GM12878 (cell line): ENCODE data around the gene MAX. TPM values are rescaled to one million over a fixed set of nuclear protein-coding genes. Genes with fewer than 3 reads are reported as not detected.

Experiments
- ATAC-seq: fragments of 200-7000 bp; cut with Tn5 transposase; 3 replicates; pipeline ENCODE4 v1.9.1; 2020; ENCODE audit warnings: mild to moderate bottlenecking, moderate library complexity
- Bru-seq: library from RNA; stranded (reverse); fragments of 400-500 nt; gene quantifications from one replicate; lab custom pipeline; 2021; lab: Mats Ljungman, UMichigan
- BruChase-seq, 2 experiments: library from RNA; stranded (reverse); fragments of 400-500 nt; gene quantifications; one replicate each; lab custom pipeline; 2021; lab: Mats Ljungman, UMichigan
- BruUV-seq: library from RNA; stranded (reverse); fragments of 400-500 nt; replicated peaks from 2 replicates; lab custom pipeline; 2021; lab: Mats Ljungman, UMichigan
- CTCF ChIA-PET: fragments of 300-600 bp; sonication (Branson Sonifier 250); formaldehyde crosslinking; extraction: SDS; loops from one replicate; lab custom pipeline; 2021; ENCODE audit warnings: inconsistent platforms; lab: Yijun Ruan, JAX
- POLR2A ChIA-PET: fragments of 350-600 bp; formaldehyde crosslinking; extraction: SDS; loops from one replicate; lab custom pipeline; 2021; ENCODE audit warnings: inconsistent platforms; lab: Charles Lee
- RAD21 ChIA-PET: fragments of 300-600 bp; sonication (Branson Sonifier 250); formaldehyde crosslinking; loops from one replicate; lab custom pipeline; 2023; ENCODE audit warnings: antibody characterized with exemption; ENCODE audit not compliant: unreplicated experiment; lab: Charles Lee
- SMC1A ChIA-PET: fragments of 300-600 bp; sonication (Branson Sonifier 250); formaldehyde crosslinking; loops from one replicate; lab custom pipeline; 2023; ENCODE audit not compliant: unreplicated experiment, uncharacterized antibody; lab: Charles Lee
- DNase-seq: peaks from one replicate; pipeline ENCODE4 v3.0.0-alpha.2; 2011; ENCODE audit warnings: low read depth, low spot score
- FAIRE-seq: peaks from 3 replicates; lab custom pipeline; 2011; peaks lifted over from hg19 to GRCh38; lab: Jason Lieb, UNC
- H2AFZ ChIP-seq: 2 replicates; pipeline ENCODE4 v1.6.0; 2011; ENCODE audit warnings: low read depth, low read length, control low read depth; ENCODE audit not compliant: control insufficient read depth
- H3K27ac ChIP-seq: 2 replicates; pipeline ENCODE4 v1.5.1; 2011; ENCODE audit warnings: control low read depth; ENCODE audit not compliant: control insufficient read depth, insufficient read depth
- H3K27me3 ChIP-seq, 2 experiments: replicated peaks in 1 of 2; 2 replicates each; pipeline versions ENCODE4 v1.6.0 to v1.6.1; 2011; ENCODE audit warnings: low read length in 1 of 2; ENCODE audit not compliant: control insufficient read depth in 2 of 2, insufficient read depth in 2 of 2
- H3K36me3 ChIP-seq, 2 experiments: 2 replicates each; pipeline ENCODE4 v1.5.1; 2011; ENCODE audit warnings: low read length in 1 of 2; ENCODE audit not compliant: control insufficient read depth in 2 of 2, insufficient read depth in 2 of 2
- H3K4me1 ChIP-seq: 2 replicates; pipeline ENCODE4 v1.6.1; 2011; ENCODE audit warnings: mild to moderate bottlenecking, low read length, moderate library complexity, mixed read lengths; ENCODE audit not compliant: control insufficient read depth, insufficient read depth
- H3K4me2 ChIP-seq: 2 replicates; pipeline ENCODE4 v1.6.0; 2011; ENCODE audit warnings: control low read depth; ENCODE audit not compliant: control insufficient read depth, insufficient read depth
- H3K4me3 ChIP-seq: fragments of 200-600 bp; sonication (generic); 2 replicates; pipeline ENCODE4 v1.5.1; 2016
- H3K79me2 ChIP-seq: 2 replicates; pipeline ENCODE4 v1.6.0; 2011; ENCODE audit warnings: low read length; ENCODE audit not compliant: control insufficient read depth, insufficient read depth
- H3K9ac ChIP-seq: 2 replicates; pipeline ENCODE4 v1.8.0; 2011; ENCODE audit warnings: low read length, control low read depth, mixed read lengths; ENCODE audit not compliant: control insufficient read depth, insufficient read depth
- H3K9me3 ChIP-seq: replicated peaks from 3 replicates; pipeline ENCODE4 v1.5.1; 2011; ENCODE audit warnings: mild to moderate bottlenecking, low read length; ENCODE audit not compliant: control insufficient read depth, insufficient read depth
- H4K20me1 ChIP-seq: 2 replicates; pipeline ENCODE4 v1.6.0; 2011; ENCODE audit not compliant: control insufficient read depth, insufficient read depth
- EGR1 ChIP-seq, 2 experiments: IDR thresholded peaks; 1 replicate in 1 of 2; 2 replicates in 1 of 2; pipeline ENCODE4 v1.6.1; 2011 to 2012; ENCODE audit warnings: low read depth in 2 of 2, low read length in 2 of 2, borderline replicate concordance in 1 of 2, mild to moderate bottlenecking in 1 of 2, moderate library complexity in 1 of 2
- MAX ChIP-seq: IDR thresholded peaks from 2 replicates; pipeline ENCODE4 v1.6.1; 2012; ENCODE audit warnings: low read depth, low read length, improper control_type of control experiment
- MEF2B ChIP-seq: fragments of 450-650 bp; IDR thresholded peaks from 2 replicates; pipeline ENCODE4 v1.6.1; 2018; ENCODE audit warnings: mild to moderate bottlenecking, moderate library complexity; ENCODE audit not compliant: partially characterized antibody, poor library complexity, severe bottlenecking
- TBL1XR1 ChIP-seq: IDR thresholded peaks from 2 replicates; pipeline ENCODE4 v1.6.1; 2012; ENCODE audit warnings: low read depth, low read length, improper control_type of control experiment
- WGBS: methylation state at CpG from one replicate; pipeline ENCODE4 v1.1.6; 2016; ENCODE audit warnings: low lambda C conversion rate; ENCODE audit not compliant: insufficient replicate concordance, insufficient coverage; ENCODE audit errors: missing lambda C conversion rate; 5-methylcytosine and 5-hydroxymethylcytosine counted together
- in situ Hi-C: fragments of 300-500 bp; cut with MboI; formaldehyde crosslinking; loops from 9 replicates; pipeline ENCODE4 v1.14.3; 2018; ENCODE audit warnings: mixed read lengths
- intact Hi-C: fragments of 100-400 bp; cut with micrococcal nuclease; formaldehyde crosslinking; loops from one replicate; pipeline ENCODE4 v1.14.2; 2022; ENCODE audit not compliant: unreplicated experiment
- long read RNA-seq, 2 experiments: library from polyadenylated mRNA; unstranded; transcript quantifications; one replicate each; pipeline ENCODE4 v2.0.0, GENCODE V29; 2019 to 2020
- polyA minus RNA-seq, 3 experiments: library from RNA; depleted of rRNA, polyadenylated mRNA; stranded (reverse); fragments of >200 nt; gene quantifications; 2 replicates each; pipeline ENCODE4 v1.2.3, GENCODE V29; 2011
- polyA plus RNA-seq, 11 experiments: library from polyadenylated mRNA; depleted of rRNA in 4 of 11; unstranded in 6 of 11; stranded (reverse) in 5 of 11; fragments of >200 nt; fragmentation: Nextera tagmentation in 4 of 11; fragmentation: Illumina TruSeq in 1 of 11; extraction: Ambion mirVana in 4 of 11; extraction: Trizol in 1 of 11; gene quantifications; 1 replicate in 1 of 11; 2 replicates in 10 of 11; pipeline versions ENCODE4 v1.2.1 to v1.2.3, GENCODE V29; 2011 to 2016; ENCODE audit warnings: inconsistent platforms in 2 of 11, missing spikeins in 2 of 11, low read depth in 1 of 11
- total RNA-seq, 4 experiments: library from RNA; depleted of rRNA in 3 of 4; stranded (reverse); fragments of >200 nt in 3 of 4; fragmentation: Illumina TruSeq in 1 of 4; extraction: Trizol in 1 of 4; gene quantifications; 2 replicates each; pipeline versions ENCODE4 v1.2.1 to v1.2.3, GENCODE V29; 2013 to 2021
- TF ChIP-seq, protein P1 (sequence below): fragments of 450-650 bp; IDR thresholded peaks from 2 replicates; pipeline ENCODE4 v1.6.1; 2017; ENCODE audit warnings: antibody characterized with exemption, mild to moderate bottlenecking, moderate library complexity
- TF ChIP-seq, protein P2 (sequence below): IDR thresholded peaks from 2 replicates; pipeline ENCODE4 v1.6.1; 2012; ENCODE audit warnings: low read length, inconsistent platforms
- TF ChIP-seq, protein P3 (sequence below): fragments of 450-650 bp; formaldehyde crosslinking; IDR thresholded peaks from 2 replicates; pipeline ENCODE4 v1.5.0; 2022; ENCODE audit warnings: mild to moderate bottlenecking, missing genetic modification characterization

Gene MAX, protein sequence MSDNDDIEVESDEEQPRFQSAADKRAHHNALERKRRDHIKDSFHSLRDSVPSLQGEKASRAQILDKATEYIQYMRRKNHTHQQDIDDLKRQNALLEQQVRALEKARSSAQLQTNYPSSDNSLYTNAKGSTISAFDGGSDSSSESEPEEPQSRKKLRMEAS
- total RNA-seq (2013; cell fraction: nucleolus; rRNA removed) = 68.3 and 69.5 TPM in 2 replicates
- total RNA-seq (2014; rRNA removed) = 65.1 and 79.8 TPM in 2 replicates
- total RNA-seq (2014; rRNA removed; fragmentation: Illumina TruSeq; extraction: Trizol) = 56.0 and 60.7 TPM in 2 replicates
- 114 and 122 TPM in 2 replicates for total RNA-seq (2021)
- 29.9 TPM for polyA plus RNA-seq (2011; ENCODE audit: low read depth)
- 72.3 and 77.3 TPM in 2 replicates for polyA plus RNA-seq (2011; rRNA removed)
- 68.0 and 83.7 TPM in 2 replicates for polyA plus RNA-seq (2011; cell fraction: cytosol; rRNA removed)
- polyA plus RNA-seq (2011; cell fraction: nucleus; rRNA removed) = 87.7 and 110 TPM in 2 replicates
- polyA plus RNA-seq (2012) = 45.5 and 47.8 TPM in 2 replicates
- 66.0 and 85.4 TPM in 2 replicates for polyA plus RNA-seq (2014; fragmentation: Illumina TruSeq; extraction: Trizol)
- 10 to 100 TPM; 21.5 to 37.2 TPM for polyA plus RNA-seq (2014; fragmentation: Nextera tagmentation; extraction: Ambion mirVana)
- 83.6 and 88.6 TPM in 2 replicates for polyA plus RNA-seq (2014; rRNA removed)
- 10 to 100 TPM; 66.6 to 68.3 TPM for polyA plus RNA-seq (2016; fragmentation: Nextera tagmentation; extraction: Ambion mirVana)
- 50.9 and 58.2 TPM in 2 replicates for polyA minus RNA-seq (2011; rRNA and poly(A)+ RNA removed)
- polyA minus RNA-seq (2011; cell fraction: cytosol; rRNA and poly(A)+ RNA removed) = 18.9 and 22.6 TPM in 2 replicates
- 37.0 and 57.1 TPM in 2 replicates for polyA minus RNA-seq (2011; cell fraction: nucleus; rRNA and poly(A)+ RNA removed)
- percentile 74 among the genes with signal in this experiment for Bru-seq, nascent RNA
- BruChase-seq, experiment 1, labeled RNA remaining after a 6-hour chase = percentile 72 among the genes with signal in this experiment
- BruChase-seq, experiment 2, labeled RNA remaining after a 2-hour chase = percentile 75 among the genes with signal in this experiment
- long read RNA-seq, experiment 1, transcript MAX-205 (5 exons, 1,546 nt) = major isoform, 7 of 16 reads
- long read RNA-seq, experiment 1, partial matches to known transcripts = 0 of 16 reads
- long read RNA-seq, experiment 1, other reads (novel, unspliced or antisense) = 3 of 16 reads
- long read RNA-seq, experiment 2, transcript MAX-204 (4 exons, 1,973 nt) = major isoform, 5 of 21 reads
- long read RNA-seq, experiment 2, partial matches to known transcripts = 0 of 21 reads
- long read RNA-seq, experiment 2, other reads (novel, unspliced or antisense) = 10 of 21 reads

DNA sequence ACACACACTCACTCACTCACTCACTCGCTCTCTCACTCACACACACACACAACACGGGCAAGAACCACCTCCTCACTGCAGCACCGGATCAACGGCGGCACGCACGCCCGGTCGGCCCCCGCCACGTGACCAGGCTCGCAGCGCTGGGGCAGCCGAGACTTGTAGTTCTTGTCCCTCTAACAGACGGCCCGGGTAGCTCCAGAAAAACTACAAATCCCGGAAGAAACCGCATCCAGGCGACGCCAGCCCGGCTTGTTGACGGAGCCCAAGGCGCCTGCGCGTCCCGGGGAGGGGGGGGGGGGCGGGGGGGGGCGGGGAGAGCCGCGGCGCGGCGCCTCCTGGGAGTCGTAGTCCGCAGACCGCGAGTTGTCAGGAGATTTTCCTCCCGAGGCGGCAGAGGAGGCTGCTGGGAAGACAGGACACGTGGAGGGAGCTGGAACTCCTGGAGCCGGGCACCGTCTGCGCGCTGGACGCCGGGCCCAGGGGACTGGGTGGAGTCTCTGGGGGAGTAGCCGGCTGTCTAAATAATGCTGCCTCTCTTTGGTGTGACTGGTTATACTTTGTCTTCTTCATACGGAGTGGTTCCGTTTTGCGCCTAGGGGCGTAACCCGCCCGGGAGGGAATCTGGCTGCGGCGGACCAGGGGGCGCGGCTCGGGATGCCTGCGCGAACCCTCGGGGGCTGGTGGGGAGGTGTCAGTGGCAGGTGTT lies at the start of gene MAX:
TSS of gene MAX (minus strand) at position 77 of the 709 bp plus-strand sequence. CDS start 178 bp downstream, outside the sequence.
- Histone ChIP-seq H3K27ac (peak within 1 kb of the TSS; percentile 82), H3K36me3 (no peaks in the 10 kb centered on the region; a peak in 1 of 4 replicates), H3K4me3 (peak within 1 kb of the TSS; percentile 96), H4K20me1 (no peaks in the 10 kb centered on the region), H3K9ac (peak within 1 kb of the TSS; percentile 81), H2AFZ (peak within 1 kb of the TSS; percentile 98), H3K9me3 (no peaks in the 10 kb centered on the region), H3K79me2 (peaks cover 43% of the 10 kb centered on the region), H3K4me2 (peak within 1 kb of the TSS; percentile 97), H3K4me1 (peaks cover 9% of the 10 kb centered on the region), H3K27me3 (no peaks in the 10 kb centered on the region)
- WGBS = under 1% methylated on average over 47 of the region's 61 CpGs
- in situ Hi-C loops (no loop called here), intact Hi-C loops (loop anchor here (2.0 to 5.0 kb wide), 2 partner anchors 56 to 115 kb away; partner anchors contain the start of gene FNTB)
- ChIA-PET CTCF (no interaction called here), POLR2A (interaction anchor here (0.5 to 0.8 kb wide), 2 partner anchors 8 to 339 kb away, joined by 3 to 7 read pairs; no protein-coding TSS in a partner anchor), SMC1A (interaction anchor here (0.6 to 1.4 kb wide), 3 partner anchors 13 to 1262 kb away, joined by 3 to 4 read pairs (median 3); no protein-coding TSS in a partner anchor), RAD21 (interaction anchor here (0.7 to 1.6 kb wide), 6 partner anchors 66 to 722 kb away, joined by 3 to 6 read pairs (median 3); partner anchors contain the start of gene FNTB)
- FAIRE-seq = peak; percentile 95
- no TSS peak for BruUV-seq
- DNase-seq = peak; percentile 90
- ATAC-seq = peak; percentile 97
- TF ChIP-seq, protein P1, sequence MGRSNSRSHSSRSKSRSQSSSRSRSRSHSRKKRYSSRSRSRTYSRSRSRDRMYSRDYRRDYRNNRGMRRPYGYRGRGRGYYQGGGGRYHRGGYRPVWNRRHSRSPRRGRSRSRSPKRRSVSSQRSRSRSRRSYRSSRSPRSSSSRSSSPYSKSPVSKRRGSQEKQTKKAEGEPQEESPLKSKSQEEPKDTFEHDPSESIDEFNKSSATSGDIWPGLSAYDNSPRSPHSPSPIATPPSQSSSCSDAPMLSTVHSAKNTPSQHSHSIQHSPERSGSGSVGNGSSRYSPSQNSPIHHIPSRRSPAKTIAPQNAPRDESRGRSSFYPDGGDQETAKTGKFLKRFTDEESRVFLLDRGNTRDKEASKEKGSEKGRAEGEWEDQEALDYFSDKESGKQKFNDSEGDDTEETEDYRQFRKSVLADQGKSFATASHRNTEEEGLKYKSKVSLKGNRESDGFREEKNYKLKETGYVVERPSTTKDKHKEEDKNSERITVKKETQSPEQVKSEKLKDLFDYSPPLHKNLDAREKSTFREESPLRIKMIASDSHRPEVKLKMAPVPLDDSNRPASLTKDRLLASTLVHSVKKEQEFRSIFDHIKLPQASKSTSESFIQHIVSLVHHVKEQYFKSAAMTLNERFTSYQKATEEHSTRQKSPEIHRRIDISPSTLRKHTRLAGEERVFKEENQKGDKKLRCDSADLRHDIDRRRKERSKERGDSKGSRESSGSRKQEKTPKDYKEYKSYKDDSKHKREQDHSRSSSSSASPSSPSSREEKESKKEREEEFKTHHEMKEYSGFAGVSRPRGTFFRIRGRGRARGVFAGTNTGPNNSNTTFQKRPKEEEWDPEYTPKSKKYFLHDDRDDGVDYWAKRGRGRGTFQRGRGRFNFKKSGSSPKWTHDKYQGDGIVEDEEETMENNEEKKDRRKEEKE = no peak
- TF ChIP-seq MEF2B = no peak
- TF ChIP-seq, protein P2, sequence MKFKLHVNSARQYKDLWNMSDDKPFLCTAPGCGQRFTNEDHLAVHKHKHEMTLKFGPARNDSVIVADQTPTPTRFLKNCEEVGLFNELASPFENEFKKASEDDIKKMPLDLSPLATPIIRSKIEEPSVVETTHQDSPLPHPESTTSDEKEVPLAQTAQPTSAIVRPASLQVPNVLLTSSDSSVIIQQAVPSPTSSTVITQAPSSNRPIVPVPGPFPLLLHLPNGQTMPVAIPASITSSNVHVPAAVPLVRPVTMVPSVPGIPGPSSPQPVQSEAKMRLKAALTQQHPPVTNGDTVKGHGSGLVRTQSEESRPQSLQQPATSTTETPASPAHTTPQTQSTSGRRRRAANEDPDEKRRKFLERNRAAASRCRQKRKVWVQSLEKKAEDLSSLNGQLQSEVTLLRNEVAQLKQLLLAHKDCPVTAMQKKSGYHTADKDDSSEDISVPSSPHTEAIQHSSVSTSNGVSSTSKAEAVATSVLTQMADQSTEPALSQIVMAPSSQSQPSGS = no peak
- TF ChIP-seq TBL1XR1 = peak; percentile 44; the same call in 1 of the 2 replicates
- TF ChIP-seq, protein P3, sequence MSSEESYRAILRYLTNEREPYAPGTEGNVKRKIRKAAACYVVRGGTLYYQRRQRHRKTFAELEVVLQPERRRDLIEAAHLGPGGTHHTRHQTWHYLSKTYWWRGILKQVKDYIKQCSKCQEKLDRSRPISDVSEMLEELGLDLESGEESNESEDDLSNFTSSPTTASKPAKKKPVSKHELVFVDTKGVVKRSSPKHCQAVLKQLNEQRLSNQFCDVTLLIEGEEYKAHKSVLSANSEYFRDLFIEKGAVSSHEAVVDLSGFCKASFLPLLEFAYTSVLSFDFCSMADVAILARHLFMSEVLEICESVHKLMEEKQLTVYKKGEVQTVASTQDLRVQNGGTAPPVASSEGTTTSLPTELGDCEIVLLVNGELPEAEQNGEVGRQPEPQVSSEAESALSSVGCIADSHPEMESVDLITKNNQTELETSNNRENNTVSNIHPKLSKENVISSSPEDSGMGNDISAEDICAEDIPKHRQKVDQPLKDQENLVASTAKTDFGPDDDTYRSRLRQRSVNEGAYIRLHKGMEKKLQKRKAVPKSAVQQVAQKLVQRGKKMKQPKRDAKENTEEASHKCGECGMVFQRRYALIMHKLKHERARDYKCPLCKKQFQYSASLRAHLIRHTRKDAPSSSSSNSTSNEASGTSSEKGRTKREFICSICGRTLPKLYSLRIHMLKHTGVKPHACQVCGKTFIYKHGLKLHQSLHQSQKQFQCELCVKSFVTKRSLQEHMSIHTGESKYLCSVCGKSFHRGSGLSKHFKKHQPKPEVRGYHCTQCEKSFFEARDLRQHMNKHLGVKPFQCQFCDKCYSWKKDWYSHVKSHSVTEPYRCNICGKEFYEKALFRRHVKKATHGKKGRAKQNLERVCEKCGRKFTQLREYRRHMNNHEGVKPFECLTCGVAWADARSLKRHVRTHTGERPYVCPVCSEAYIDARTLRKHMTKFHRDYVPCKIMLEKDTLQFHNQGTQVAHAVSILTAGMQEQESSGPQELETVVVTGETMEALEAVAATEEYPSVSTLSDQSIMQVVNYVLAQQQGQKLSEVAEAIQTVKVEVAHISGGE (CRISPR knock-in tag) = no peak
- TF ChIP-seq EGR1 (IDR thresholded peaks at IDR 0.05; ENCODE audit: borderline replicate concordance in 1 of 2, low read depth in 2 of 2, low read length in 2 of 2) = peak; percentile 72 to 88; a peak in 2 of 3 replicates
- peak; percentile 98 for TF ChIP-seq MAX
